ENCODE data around the gene AGO3.

The AGO3 gene

DNA sequence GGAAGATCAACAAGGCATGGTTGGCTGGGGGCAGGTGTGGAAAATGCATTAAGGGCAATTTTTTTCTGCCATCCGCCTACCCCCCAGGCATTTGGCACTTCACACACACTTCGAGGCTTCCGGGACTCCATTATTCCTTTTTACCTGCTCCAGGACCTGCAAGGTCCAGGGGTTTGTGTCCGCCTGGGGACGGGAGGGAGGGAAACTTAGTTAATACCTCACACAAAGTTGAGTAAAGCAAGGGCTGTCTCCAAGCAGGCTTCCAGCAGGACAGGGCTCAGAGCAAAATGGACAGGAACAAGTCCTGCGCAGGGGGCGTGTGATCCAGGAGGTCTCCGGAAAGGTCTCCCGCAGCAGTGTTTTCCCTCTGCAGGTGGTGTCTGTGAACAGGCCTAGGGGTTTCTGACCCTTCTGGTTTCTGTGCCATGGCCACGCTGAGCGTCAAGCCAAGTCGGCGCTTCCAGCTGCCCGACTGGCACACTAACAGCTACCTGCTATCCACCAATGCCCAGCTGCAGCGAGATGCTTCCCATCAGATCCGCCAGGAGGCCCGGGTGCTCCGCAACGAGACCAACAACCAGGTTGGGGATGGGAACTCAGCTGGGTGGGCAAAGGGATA is 153.7 kb downstream of the AGO3 start:
- no peak for DNase-seq

DNA sequence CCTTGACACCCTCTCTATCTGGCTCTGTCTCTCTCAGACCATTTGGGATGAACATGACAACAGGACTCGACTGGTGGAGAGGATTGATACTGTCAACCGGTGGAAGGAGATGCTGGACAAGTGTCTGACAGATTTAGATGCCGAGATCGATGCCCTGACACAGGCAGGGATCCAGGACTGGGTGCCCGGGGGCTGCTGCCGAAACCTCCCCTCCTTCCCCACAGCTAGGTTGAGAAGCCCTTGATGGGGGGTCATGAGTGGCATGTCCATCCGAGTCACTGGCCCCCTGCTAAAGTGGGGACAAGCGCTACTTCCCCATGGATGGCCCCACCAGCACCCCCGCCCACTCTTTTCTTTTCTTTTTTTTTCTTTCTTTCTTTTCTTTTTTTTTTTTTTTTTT is 154.2 kb downstream of the AGO3 start:
- DNase-seq = no peak

DNA sequence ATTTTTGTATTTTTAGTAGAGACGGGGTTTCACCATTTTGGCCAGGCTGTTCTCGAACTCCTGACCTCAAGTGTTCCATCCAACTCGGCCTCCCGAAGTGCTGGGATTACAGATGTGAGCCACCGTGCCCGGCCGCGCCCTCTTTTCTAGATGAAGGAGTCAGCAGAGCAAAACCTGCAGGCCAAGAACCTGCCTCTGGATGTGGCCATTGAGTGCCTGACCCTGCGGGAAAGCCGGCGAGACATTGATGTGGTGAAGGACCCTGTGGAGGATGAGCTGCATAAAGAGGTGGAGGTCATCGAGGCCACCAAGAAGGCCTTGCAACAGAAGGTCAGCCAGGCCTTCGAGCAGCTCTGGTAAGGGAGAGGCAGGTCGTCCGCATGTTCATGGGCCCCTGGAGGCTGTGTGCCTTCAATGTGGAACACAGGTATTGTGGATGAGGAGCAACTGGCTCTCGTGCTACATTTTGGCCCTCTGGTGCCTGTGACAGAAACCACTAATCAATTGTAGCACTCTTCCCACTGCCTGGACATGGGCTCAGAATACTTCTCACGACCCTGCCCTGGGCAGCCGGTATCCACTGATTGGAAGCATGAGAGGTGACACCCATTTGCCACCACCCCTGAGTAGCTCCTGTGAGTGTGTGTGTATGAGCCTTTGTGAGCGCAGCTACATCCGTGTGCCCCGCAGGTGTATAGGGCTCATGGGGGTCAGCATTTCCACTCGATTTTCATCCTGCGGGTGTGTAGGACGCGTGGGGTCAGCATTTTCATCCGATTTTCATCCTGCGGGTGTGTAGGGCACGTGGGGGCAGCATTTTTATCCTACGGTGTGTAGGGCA is 155.0 kb downstream of the AGO3 start:
- no peak for DNase-seq

DNA sequence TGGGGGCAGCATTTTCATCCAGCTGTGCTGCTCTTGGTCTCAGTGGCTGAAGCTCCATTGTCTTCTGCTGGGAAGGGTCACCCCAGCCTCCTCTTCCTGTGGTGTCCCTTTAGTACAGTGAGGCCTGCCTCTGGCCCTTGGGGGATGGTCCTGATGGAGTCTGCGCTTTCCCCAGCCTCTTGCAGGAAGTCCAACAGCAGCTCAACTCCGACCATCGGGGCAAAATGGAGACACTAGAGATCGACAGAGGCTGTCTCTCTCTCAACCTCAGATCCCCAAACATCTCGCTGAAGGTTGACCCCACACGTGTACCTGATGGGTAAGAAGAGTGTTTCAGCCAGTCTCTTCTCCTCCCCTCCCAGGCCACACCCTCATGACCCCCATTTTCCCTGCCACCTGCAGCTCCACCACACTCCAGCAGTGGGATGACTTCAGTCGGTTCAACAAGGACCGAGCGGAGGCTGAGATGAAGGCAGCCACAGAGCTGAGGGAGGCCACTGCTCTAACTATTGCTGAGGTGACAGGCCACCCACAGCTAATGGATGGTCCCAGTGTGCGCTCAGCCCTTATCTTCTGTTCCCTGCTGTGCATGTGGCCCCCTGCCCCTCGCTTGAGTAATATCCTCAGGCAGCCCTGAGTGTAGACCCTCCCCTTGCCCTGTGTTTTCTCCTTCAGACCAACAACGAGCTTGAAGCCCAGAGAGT is 155.8 kb downstream of the AGO3 start:
- no peak for DNase-seq

DNA sequence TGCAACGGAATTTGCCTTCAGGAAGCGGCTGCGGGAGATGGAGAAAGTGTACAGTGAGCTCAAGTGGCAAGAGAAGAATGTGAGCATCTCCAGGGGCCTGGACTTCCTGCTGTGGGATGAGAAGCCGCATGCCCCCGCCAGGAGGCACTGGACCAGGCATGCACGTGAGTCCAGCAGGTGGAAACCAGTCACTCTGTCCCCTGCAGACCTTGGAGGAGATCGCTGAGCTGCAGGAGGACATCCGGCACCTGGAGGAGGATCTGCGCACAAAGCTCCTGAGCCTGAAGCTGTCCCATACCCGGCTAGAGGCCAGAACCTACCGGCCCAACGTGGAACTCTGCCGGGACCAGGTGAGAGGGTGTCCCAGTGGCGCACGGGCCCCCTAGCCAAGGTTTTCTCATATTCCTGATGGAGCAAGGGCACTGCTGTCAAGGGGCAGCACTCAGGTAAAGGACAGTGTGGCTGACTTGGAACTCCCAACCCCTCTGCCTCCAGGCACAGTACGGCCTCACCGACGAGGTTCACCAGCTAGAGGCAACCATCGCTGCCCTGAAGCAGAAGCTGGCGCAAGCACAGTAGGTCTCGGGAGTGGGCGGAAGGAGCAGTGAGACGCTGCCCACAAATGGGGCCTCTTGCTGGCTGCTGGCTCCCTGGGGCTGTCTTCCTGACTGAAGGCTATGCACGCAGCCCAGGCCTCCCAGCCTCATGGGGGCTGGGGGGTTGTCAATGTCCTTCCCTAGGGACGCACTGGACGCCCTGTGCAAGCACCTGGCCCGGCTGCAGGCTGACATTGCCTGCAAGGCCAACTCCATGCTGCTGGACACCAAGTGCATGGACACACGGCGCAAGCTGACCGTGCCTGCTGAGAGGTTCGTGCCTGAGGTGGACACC is 156.6 kb downstream of the AGO3 start:
- no peak for DNase-seq

DNA sequence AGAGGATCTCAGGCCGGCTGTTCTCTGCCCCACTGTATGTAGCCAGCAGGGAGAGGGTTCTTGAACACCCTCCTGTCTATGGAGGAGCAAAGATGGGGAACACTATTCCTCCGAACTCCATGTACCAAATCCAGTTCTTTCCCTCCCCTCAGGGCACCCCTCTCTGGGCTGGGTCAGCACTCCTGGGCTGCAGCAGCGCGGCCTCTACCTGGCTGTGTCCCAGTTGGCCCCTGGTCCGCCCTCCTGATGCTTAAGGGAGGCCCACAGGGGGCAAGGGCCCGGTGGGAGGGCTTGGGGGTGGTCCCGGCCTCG is 157.3 kb downstream of the AGO3 start:
- no peak for DNase-seq

DNA sequence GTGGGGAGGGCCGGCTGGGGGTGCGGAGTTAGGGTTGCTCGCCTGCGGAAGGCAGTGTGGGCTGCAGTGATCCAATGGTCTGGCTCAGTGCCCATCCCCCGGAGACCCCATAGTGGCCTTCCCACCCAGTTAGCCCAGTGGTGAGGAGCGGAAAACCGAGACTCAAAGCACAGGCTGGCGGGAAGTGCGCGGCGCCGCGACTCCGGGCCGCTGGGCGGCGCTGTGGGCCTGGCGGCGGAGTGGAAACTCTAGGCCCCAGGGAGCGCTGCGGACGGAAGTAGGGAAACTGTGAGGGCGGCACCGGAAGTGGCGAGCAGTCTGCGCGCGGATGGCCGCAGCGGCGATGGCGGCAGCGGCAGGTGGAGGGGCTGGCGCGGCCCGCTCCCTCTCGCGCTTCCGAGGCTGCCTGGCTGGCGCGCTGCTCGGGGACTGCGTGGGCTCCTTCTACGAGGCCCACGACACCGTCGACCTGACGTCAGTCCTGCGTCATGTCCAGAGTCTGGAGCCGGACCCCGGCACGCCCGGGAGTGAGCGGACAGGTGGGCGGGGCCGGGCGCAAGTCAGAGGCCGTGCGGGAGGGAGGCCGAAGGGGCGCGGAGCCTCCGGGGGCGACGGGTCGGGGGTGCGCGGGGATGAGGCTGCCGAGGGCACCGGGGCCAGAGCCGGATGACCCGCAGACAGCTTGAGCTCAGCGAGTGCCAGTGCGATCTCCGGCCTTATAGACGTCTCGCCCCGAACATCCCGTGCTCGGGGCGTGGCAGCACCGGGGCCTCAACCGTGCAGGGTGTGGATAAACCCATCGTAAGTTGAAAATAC is 157.9 kb downstream of the AGO3 start, which contains the start of gene ADPRS:
TSS of gene ADPRS (plus strand) at position 316 of the 816 bp plus-strand sequence. CDS start at position 329, 13 bp downstream.
- DNase-seq = peak; percentile 69

DNA sequence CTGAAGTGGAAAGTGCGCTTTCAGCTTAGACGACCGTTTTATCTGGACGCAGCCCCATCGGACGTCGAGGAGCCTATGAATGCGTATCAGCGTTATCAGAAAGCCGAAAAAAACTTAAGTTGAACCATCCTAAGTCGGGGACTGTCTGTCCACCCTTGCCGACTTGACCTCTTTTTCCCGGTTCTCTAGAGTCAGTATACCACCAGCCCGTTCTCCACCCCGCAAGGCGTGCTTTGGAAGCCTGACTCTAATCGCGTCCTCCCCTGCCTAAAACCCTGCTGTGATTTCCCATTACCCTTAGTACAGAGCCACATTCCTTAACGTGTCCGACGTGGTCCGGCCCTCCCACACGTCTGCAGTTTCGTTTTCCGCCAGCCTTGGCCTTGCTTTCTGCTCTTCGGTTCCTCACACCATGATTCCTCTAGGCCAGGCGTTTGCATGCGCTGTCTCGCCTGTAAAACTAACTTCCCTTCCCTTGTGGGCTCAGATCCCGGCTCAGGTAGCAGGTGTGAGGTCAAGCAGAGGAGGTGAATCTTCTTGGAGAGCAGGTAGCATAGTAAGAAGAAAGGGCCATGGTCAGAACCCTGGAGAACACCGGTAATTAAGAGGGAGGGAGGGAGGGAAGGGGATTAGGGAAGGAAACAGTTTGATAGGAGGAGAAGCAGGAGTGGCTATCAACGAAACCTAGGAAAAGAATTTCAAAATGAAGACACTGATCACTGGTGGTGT is 158.7 kb downstream of the AGO3 start:
- no peak for DNase-seq

DNA sequence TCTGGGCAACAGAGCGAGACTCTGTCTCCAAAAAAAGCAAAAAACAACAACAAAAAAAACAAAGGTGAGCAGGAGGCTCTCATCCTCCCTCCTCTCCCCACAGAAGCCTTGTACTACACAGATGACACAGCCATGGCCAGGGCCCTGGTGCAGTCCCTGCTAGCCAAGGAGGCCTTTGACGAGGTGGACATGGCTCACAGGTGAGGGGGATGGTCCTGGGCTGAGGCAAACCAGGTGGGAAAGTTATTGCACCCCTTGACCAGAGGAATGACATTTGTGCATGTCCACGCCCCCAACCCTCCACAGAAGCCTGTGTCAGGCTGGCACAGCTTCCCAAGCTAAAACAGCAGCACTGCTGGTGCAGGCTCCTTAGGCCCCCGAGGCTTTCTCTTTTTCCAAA is 160.2 kb downstream of the AGO3 start:
- no peak for DNase-seq

DNA sequence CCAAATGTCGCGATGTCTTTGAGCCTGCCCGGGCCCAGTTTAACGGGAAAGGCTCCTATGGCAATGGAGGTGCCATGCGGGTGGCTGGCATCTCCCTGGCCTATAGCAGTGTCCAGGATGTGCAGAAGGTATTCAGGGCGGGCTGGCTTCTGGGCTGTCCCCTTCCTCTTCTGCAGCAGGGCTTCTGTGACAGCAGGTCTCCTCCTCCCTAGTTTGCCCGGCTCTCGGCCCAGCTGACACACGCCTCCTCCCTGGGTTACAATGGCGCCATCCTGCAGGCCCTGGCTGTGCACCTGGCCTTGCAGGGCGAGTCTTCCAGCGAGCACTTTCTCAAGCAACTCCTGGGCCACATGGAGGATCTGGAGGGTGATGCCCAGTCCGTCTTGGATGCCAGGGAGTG is 160.8 kb downstream of the AGO3 start:
- DNase-seq = no peak

DNA sequence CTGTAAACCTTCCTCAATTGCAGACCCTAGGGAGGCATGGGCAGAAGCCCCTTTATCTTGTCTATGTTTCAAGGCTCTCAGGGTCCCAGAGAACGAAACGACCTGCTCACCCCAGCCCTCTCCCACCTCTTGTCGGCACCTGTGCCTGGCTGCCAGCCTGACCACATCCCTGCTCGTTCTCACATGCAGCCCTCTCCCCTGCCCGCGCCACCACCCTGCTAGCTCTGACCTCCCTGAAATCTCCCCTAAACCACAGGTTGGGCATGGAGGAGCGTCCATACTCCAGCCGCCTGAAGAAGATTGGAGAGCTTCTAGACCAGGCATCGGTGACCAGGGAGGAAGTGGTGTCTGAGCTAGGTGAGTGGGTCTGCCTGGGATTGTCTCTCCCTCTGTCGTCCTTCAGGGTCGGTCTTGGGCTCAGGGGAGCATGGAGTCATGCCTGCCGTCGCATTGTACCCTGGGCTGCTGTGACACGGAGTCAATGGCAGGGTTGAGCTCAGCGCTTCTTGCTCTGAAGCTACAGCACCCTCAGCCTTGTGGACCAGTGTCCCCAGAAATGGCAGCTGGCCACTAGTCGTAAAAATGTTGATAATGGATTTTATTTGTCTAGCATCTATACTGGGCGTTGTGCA is 161.4 kb downstream of the AGO3 start:
- DNase-seq = no peak

DNA sequence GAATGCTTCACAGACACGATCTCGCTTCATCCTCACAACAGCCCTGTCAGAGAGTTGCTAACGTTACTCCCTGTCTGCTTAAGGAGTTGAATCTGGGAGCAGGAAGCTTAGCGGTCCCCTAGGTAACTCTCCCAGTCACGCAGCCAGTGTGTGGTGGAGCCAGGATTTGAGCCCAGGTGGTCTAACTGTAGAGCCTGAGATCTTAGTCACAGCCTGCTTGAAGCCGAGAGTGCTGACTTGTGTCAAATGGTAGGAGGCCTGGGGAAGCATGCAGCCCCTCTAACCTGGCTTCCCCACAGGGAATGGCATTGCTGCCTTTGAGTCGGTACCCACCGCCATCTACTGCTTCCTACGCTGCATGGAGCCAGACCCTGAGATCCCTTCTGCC is 161.9 kb downstream of the AGO3 start:
- DNase-seq = no peak

DNA sequence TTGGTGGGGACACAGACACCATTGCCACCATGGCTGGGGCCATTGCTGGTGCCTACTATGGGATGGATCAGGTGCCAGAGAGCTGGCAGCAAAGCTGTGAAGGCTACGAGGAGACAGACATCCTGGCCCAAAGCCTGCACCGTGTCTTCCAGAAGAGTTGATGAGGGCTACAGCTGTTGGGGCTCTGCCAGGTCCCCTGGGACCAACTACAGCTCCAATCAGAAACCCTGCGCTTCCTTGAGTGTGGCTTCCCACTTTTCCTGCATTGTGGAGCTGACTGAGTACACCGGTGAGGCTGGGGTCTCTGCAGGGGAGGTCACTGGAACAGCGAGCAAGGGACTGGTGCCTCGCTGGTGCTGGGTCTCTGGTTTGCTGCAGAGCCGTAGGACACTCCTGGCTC is 162.3 kb downstream of the AGO3 start:
- peak; percentile 19 for DNase-seq

DNA sequence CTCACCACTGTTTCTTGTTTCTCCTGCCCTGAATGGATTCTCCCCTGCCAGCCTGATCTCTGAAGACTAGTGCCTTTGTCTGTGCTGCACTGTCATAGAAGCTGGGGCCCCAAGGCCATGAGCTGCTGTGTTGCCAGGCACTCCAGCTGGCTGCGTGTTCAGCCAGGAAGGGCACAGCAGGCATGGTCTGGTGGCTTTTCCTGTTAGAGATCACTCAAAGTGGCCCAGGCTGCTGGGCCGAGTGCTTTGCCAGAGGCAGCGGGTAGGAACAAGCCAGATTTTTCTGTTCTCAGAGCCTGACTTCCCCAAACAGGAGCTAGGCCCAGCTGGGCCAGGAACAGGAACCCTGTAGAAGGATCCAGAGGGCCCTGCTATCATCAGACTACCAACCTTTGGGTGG is 163.0 kb downstream of the AGO3 start:
- peak; percentile 45 for DNase-seq

DNA sequence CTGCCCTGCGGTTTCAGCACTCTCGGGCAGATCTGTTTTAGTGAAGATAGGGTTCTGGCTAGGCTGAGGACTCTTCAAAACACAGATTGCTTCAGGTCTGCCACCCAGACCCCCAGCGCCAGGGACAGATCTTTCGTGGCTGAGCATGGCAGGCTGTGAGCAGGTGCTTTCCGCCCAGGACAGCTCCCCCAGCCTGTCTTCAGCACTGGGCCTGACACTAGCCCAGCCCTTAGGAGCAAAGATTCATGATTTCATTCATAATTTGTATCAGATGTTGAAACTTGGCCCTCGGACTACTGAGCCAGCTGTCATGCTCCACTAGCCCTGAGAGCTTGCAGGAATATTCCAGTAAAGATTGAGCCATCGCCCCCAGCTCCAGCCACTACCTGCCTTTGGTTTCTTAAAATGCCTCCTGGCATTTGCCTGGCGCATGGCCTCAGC is 163.7 kb downstream of the AGO3 start:
- DNase-seq = no peak

DNA sequence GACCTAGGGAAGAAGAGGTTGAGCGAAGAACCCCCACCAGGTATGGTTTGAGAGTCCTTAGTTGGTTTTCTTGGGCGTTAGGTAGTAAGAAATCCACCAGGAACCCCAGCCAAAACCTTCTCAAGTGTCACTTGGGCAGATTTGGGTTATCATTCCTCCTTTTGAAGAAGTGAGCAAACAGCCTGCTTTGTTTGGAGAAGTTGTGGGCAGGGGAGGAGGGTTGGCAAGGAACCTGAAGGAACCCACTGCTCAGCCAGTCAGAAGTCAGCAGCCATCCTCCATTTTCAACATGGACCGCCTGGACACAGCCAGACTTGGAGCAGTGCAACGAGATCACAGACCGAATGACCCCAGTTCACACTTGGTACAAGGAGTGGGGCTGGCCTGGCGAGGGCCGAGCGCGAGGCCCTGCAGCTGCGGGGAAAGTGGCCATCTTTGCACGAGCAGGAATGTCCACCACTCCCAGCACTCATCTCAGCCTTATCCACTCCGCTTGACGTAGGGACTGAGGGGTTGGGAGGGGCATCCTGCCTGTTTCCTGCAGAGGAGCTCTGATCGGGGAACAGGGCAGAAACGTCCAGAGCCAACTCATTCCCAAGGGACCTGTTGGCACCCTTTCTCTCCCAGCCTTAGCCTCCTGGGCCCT is 165.0 kb downstream of the AGO3 start:
- DNase-seq = no peak

DNA sequence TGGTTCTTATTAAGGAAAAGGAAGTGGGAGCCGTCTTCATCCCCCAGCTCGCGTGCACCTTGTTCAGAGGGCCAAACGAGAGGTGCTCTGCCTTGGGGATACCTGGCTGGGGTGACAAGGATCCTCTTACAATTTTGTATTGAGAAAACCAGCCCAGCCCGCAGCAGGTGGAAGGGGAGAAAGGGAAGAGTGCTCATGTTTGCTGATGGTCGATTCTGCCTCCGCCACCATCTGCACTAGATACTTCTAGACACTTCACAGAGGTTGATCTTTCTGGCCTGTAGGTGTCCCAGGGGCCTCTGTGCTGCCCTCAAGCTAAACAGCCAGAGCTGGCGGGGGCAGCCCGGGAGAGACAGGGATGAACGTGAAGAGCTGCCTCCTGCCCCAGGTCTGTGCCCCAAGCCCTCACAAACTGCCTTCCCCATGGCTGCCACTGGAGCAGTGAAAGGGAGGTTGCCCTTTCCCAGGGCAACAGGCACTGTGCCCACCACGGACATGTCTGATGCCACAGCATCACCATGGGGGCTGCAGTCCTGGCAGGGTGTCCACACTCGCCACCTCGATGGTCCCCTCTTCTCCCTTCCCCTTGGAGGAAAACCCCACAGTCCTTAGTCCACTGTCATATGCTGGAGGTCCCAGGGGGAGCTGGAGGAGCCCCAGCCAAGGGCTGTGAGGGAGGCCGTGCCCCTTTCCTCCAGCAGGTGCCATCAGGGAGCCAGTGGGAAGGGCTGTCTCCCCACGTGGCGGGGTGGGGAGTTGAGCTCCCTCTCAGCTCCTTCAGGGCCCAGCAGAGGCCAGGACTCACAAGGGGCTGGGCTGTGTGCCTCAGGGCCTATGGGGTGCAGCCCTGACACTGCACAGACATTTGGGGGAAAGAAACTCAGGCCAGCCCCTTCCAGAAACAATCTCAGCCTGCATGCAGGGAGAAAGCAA is 165.9 kb downstream of the AGO3 start:
- DNase-seq = no peak

DNA sequence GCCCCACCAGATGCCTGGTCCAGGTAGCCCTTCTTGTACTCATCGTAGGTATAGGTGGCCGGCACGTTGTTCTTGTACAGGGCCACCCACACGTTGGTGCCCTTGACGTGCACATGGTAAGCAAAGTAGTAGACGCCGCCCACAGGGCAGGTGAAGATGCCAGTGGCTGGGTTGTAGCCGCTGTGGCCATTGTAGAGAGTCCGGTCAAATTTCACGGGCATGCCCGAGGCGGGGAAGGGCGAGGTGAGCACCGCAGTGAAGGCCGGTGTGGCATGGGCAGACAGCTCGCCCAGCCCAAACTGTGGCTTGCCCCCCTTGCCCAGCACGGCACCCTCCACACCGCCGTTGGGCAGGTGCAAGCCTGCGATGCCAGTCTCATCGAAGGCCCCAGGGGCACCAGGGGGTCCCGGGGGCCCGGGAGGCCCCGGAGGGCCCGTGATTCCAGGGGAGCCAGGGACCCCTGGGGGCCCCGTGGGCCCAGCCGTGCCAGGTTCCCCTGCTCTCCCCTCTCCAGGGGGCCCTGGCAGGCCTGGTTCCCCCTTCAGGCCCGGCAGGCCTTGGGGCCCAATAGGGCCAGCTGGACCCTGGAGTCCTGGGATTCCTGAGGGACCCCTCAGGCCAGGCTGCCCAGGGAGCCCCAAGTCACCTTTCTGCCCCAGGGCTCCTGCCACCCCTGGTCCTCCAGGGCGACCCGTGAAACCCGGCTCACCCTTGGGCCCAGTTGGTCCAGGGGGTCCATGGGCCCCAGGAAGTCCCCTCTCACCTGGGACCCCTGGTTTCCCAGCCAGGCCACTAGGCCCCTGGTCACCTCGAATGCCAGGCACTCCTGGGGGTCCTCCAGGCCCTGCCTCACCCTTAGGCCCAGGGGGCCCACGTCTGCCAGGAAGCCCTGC is 167.0 kb downstream of the AGO3 start:
- no peak for DNase-seq
